ENCODE data around the gene ANKK1.

DNA sequence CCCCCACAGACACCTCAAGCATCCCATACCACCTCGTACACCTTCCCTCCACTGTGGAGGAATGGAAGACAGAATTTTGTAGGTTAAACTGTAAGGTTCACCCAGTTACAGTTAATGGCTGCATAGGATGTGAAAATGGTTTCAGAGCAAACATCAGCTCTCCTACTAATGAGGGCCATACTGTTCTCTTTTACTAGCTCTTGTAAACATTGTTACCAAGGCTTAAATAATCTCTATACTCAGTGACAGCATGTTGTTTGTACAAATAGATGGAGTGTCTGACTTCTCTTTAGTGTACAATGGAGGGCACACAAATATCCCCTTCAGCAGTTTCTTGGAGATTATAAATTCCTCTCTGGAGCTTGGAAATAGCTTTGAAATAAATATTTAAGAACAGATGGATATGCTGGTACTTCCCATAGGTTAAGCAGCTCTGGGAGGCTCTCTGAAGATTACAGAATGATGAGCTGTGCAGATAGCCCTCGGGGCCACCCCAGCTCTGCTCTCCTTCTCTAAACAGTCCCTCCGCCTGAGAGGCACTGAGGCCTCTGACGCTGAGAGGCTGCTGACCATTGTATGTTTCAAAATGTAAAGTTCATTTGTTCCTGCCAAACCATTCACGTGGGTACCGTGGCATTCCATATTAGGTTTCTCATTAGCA lies 47.5 kb upstream of the ANKK1 start:
- no peak for TF ChIP-seq YY1 (IDR thresholded peaks at IDR 0.05; ENCODE audit: low read depth)
- no peak for TF ChIP-seq TEAD4 (IDR thresholded peaks at IDR 0.05)
- no peak for TF ChIP-seq CREB1 (IDR thresholded peaks at IDR 0.05; ENCODE audit: low read depth)
- TF ChIP-seq CEBPB (IDR thresholded peaks at IDR 0.05): no peak
- TF ChIP-seq, protein P1, sequence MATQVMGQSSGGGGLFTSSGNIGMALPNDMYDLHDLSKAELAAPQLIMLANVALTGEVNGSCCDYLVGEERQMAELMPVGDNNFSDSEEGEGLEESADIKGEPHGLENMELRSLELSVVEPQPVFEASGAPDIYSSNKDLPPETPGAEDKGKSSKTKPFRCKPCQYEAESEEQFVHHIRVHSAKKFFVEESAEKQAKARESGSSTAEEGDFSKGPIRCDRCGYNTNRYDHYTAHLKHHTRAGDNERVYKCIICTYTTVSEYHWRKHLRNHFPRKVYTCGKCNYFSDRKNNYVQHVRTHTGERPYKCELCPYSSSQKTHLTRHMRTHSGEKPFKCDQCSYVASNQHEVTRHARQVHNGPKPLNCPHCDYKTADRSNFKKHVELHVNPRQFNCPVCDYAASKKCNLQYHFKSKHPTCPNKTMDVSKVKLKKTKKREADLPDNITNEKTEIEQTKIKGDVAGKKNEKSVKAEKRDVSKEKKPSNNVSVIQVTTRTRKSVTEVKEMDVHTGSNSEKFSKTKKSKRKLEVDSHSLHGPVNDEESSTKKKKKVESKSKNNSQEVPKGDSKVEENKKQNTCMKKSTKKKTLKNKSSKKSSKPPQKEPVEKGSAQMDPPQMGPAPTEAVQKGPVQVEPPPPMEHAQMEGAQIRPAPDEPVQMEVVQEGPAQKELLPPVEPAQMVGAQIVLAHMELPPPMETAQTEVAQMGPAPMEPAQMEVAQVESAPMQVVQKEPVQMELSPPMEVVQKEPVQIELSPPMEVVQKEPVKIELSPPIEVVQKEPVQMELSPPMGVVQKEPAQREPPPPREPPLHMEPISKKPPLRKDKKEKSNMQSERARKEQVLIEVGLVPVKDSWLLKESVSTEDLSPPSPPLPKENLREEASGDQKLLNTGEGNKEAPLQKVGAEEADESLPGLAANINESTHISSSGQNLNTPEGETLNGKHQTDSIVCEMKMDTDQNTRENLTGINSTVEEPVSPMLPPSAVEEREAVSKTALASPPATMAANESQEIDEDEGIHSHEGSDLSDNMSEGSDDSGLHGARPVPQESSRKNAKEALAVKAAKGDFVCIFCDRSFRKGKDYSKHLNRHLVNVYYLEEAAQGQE (IDR thresholded peaks at IDR 0.05; ENCODE audit: low read depth): no peak
- no peak for TF ChIP-seq TAF1 (IDR thresholded peaks at IDR 0.05; ENCODE audit: low read depth)
- TF ChIP-seq NFIC (IDR thresholded peaks at IDR 0.05): no peak

All from Ishikawa (cell line).